GM19468 (cell line): Measurements from ENCODE around the gene CD40.
"Not testable (repeated sequence)": the region's sequence is repeated elsewhere in the genome, so short reads cannot be mapped to it uniquely, and the experiment has no call there.

Experiments used
- ATAC-seq: cut with Tn5 transposase; IDR thresholded peaks from one replicate; pipeline ENCODE4 v1.9.1; 2021; ENCODE audit warnings: mild to moderate bottlenecking, moderate library complexity, moderate number of reproducible peaks; ENCODE audit not compliant: unreplicated experiment; ENCODE audit errors: extremely low read depth

Gene CD40

DNA sequence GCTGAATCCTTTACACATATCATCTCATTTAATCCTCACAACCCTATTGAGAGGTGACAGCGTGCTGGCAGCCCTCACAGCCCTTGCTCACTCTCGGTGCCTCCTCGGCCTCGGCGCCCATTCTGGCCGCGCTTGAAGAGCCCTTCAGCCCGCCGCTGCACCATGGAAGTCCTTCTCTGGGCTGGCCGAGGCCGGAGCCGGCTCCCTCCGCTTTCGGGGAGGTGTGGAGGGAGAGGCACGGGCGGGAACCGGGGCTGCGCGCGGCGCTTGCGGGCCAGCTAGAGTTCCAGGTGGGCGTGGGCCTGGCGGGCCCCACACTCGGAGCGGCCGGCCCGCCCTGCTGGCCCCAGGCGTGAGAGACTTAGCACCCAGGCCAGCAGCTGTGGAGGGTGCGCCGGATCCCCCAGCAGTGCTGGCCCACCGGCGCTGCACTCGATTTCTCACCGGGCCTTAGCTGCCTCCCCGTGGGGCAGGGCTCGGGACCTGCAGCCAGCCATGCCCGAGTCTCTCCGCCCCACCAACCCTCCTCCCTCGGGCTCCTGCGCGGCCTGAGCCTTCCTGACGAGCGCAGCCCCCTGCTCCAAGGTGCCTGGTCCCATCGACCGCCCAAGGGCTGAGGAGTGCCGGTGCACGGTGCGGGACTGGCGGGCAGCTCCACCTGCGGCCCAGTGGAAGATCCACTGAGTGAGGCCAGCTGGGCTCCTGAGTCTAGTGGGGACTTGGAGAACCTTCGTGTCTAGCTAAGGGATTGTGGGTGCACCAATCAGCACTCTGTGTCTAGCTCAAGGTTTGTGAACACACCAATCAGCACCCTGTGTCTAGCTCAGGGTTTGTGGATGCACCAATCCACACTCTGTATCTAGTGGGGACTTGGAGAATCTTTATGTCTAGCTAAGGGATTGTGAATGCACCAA is 26.2 kb upstream of the CD40 start:
- not testable (repeated sequence) for ATAC-seq

- no peak for ATAC-seq
Measured at GRCh38 chr20:46093531-46093930, 24.6 kb upstream of the CD40 start.

DNA sequence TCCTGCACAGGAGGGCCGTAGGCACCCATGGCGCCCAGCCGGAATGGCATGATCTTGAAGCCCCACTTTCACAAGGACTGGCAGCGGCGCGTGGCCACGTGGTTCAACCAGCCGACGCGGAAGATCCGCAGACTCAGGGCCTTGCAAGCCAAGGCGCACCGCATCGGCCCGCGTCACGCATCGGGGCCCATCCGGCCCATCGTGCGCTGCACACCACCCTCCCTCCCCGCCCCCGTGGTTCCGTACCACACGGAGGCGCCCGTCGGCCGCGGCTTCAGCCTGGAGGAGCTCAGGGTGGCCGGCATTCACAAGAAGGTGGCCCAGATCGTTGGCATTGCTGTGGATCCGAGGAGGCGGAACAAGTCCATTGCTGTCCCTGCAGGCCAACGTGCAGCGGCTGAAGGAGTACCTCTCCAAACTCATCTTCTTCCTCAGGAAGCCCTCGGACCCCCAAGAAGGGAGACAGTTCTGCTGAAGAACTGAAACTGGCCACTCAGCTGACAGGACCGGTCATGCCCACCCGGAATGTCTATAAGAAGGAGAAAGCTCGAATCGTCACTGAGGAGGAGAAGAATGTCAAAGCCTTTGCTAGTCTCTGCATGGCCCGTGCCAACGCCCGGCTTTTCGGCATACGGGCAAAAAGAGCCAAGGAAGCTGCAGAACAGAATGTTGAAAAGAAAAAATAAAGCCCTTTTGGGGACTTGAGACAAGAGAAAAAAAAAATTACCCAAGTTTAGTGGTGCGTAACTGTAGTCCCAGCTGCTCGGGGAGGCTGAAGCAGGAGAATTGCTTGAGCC is 18.4 kb upstream of the CD40 start:
- ATAC-seq: no peak

DNA sequence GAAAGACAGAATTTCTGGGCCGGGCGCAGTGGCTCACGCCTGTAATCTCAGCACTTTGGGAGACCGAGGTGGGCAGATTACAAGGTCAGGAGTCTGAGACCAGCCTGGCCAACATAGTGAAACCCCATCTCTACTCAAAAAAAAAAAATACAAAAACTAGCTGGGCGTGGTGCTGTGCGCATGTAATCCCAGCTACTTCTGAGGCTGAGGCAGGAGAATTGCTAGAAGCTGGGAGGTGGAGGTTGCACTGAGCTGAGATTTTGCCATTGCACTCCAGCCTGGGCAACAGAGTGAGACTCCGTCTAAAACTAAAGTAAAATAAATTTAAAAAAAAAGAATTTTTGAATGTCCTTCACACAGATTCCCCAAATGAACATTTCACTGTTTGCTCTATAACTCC is 17.7 kb upstream of the CD40 start:
- not testable (repeated sequence) for ATAC-seq

DNA sequence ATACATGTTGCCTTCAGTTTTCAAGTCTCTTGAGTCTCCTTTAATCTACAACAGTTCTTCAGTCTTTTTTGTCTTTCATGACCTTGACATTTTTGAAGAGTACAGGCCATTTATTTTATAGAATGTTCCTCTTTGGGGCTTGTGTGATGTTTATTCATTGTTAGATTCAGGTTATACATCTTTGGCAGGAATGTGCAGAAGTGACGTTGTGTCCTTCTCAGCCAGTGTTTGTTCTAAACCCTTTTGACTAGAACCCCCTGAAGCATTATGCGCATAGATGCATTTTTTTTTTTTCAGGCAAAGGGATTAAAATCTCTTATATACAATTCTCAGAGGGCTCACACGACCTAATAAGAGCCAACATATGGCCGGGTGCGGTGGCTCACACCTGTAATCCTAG is 17.1 kb upstream of the CD40 start:
- no peak for ATAC-seq

DNA sequence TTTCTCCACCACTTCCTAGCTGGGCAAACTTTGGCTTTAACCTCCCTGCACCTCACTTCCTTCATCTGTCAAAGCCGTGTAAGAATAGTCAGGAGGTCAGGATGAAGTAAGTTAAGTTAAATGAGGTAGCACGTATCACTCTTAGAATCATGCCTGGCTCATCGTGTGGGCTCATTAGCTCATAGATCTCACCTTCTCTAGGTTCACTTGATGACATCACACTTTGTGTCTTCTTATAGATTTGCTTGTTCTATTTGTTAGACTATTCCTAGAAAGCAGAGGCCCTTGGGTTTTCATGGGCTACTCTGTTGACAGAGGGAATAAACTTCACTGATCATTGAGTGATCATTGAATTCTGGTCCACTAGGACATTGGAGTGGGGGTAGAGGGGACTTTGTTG is 16.2 kb upstream of the CD40 start:
- no peak for ATAC-seq

- ATAC-seq: no peak
Measured at GRCh38 chr20:46102940-46103339, 15.2 kb upstream of the CD40 start.

DNA sequence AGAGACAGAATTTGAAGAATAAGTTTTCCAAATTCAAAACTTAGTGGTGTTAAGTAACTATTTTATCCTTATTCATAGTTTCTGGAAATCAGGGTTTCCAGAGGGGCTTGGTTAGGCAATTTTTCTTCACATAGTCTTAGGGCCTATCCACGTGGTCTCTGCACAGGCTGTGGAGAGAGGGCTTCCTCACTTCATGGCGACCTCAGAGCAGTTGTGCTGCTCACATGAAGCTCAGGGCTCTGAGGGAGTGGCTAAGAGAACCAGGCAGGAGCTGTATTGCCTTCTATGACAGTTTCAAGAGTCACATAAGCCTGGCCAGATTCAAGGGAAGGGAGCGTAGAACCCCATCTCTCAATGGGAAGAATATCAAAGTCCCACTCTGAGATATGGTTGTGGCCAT is 13.9 kb upstream of the CD40 start:
- ATAC-seq: no peak

- no peak for ATAC-seq
Measured at GRCh38 chr20:46107061-46107460, 11.1 kb upstream of the CD40 start.

- peak; percentile 73 for ATAC-seq
Measured at GRCh38 chr20:46108435-46108841, 9.7 kb upstream of the CD40 start.

DNA sequence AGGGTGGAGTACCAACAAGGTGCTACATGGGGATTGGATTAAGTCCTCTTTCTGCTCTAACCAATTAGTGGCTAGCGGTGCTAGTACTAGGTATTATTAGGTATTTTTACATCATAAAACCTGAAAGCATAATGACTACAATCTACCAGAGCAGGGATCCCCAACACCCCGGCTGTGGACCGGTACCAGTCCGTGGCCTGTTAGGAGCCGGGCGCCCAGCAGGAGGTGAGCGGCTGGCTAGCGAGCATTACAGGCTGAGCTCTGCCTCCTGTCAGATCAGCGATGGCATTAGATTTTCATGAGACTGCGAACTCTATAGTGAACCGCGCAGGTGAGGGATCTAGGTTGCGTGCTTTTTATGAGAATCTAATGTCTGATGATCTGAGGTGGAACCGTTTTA is 9.1 kb upstream of the CD40 start:
- ATAC-seq: no peak

GRCh38 chr20:46111028-46111835 is 6.9 kb upstream of the CD40 start:
- ATAC-seq: peak; percentile 32

- ATAC-seq: no peak
Measured at GRCh38 chr20:46111836-46112212, 6.3 kb upstream of the CD40 start.

DNA sequence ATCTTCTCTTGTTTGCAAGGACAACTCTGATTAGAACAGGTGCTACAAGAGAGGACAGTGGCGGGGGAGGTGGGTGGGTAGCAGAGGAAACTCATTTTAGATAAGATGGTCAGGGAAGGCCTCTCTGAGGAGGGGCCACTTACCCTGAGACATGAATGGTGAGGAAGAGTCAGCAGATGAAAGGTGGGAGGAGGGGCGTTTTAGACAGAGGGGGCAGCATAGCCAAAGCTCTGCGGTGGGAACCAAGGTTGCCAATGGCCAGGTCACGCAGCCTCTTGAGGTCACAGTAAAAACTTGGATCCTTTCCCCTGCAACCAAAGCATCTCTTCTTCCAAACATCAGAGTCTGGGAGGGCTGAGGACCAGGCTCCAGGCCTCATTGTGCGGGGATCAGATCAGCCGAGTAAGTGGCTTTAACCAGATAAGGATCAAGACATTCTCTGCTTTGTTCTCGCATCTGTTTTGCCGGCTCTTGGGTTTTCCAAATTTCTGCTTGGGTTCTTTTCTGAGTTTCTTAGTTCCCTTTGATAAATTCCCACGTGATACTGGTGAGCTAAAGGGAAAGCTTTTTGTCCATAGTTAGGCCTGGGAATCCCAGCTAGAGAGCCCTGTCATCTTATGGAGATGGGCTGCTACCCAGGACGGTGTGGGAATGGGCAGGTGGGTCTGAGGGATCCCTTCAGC is 5.5 kb upstream of the CD40 start:
- no peak for ATAC-seq

- ATAC-seq: no peak
Measured at GRCh38 chr20:46113113-46113470, 5.0 kb upstream of the CD40 start.

- ATAC-seq: no peak
Measured at GRCh38 chr20:46114449-46114848, 3.7 kb upstream of the CD40 start.

DNA sequence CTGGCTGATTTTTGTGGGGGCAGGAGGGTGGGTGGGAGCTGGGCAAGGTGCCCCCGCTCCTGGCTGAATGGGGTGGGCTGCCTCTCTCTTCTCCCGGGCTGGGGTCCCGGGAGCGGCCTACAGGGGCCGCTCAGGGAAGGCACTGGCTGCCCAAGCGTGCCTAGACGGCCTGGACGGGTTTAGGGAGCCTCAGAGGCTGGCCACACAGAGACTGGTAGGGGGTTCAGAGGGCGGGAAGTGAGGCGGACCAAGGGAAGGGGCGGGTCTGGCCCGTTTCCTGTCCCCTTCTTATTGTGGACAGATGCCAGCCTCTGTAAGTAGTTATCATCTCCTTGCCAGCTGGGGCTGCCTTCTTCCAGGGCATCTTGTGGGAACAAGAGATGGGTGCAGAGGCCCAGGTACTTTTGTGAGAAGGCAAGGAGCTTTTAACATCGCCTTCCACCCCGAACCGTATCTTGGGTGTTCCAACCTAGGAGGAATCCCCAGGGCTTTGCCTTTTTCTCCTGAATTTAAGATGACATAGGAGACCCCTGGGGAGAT is 437 bp downstream of the CD40 start:
- ATAC-seq: no peak

- no peak for ATAC-seq
Measured at GRCh38 chr20:46119028-46119546, 973 bp downstream of the CD40 start.

DNA sequence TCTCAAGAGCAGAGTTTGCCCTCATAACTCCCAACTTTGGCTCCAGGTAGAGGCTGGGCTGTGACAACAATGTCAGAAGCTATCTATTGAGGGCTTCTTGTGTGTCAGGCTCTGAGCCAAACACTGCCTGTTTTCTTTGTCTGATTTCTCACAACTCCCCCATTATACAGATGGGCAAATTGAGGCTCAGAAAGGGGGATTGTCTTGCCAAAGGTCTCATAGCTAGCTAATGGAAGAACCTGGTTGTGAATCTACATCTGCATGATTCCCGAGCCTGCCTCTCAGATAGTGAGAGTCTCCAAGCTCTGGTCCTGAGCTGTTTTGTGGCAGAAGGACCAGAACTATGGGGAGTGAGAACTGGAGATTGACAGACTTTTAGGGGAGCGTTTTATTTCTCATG is 1.4 kb downstream of the CD40 start:
- no peak for ATAC-seq

- no peak for ATAC-seq
Measured at GRCh38 chr20:46120136-46120535, 2.0 kb downstream of the CD40 start.
